ENCODE data around the gene COA8. TPM values are rescaled to one million over a fixed set of nuclear protein-coding genes. Genes with fewer than 3 reads are reported as not detected.
A peak's percentile ranks its signal among the peaks of the same experiment; 100 is the strongest.
"Not testable (repeated sequence)": the region's sequence is repeated elsewhere in the genome, so short reads cannot be mapped to it uniquely, and the experiment has no call there.

The COA8 gene
- total RNA-seq, 1 donor from 2014 or later, result 42.0 TPM

DNA sequence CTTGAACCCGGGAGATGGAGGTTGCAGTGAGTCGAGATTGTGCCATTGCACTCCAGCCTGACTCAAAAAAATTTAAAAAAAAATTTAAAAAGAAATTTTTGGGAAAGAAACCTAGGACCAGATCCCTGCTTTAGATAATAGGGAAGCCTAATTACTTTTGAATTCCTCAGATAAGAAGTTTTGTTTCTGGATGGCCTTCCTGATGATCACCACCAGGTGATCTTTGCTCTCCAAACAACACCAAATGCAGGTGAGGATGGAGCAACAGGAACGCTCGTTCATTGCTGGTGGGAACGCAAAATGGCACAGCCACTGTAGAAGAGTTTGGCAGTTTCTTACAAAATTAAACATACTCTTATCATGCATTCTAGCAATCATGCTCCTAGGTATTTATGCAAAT is 37.7 kb downstream of the COA8 start:
- Mint-ChIP-seq H3K36me3 (ENCODE audit: unreplicated experiment) (peaks cover 1% of the 10 kb centered on the region), H3K9me3 (ENCODE audit: unreplicated experiment) (no peaks in the 10 kb centered on the region), H3K4me3 (ENCODE audit: unreplicated experiment) (no peak overlapping the region), H3K27ac (ENCODE audit: unreplicated experiment) (no peak overlapping the region), H3K4me1 (ENCODE audit: unreplicated experiment) (peaks cover 9% of the 10 kb centered on the region), H3K27me3 (ENCODE audit: unreplicated experiment) (no peaks in the 10 kb centered on the region)
- no peak for DNase-seq (ENCODE audit: extremely low spot score, unreplicated experiment)
- TF ChIP-seq, protein P1, sequence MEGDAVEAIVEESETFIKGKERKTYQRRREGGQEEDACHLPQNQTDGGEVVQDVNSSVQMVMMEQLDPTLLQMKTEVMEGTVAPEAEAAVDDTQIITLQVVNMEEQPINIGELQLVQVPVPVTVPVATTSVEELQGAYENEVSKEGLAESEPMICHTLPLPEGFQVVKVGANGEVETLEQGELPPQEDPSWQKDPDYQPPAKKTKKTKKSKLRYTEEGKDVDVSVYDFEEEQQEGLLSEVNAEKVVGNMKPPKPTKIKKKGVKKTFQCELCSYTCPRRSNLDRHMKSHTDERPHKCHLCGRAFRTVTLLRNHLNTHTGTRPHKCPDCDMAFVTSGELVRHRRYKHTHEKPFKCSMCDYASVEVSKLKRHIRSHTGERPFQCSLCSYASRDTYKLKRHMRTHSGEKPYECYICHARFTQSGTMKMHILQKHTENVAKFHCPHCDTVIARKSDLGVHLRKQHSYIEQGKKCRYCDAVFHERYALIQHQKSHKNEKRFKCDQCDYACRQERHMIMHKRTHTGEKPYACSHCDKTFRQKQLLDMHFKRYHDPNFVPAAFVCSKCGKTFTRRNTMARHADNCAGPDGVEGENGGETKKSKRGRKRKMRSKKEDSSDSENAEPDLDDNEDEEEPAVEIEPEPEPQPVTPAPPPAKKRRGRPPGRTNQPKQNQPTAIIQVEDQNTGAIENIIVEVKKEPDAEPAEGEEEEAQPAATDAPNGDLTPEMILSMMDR (IDR thresholded peaks at IDR 0.05), result no peak

DNA sequence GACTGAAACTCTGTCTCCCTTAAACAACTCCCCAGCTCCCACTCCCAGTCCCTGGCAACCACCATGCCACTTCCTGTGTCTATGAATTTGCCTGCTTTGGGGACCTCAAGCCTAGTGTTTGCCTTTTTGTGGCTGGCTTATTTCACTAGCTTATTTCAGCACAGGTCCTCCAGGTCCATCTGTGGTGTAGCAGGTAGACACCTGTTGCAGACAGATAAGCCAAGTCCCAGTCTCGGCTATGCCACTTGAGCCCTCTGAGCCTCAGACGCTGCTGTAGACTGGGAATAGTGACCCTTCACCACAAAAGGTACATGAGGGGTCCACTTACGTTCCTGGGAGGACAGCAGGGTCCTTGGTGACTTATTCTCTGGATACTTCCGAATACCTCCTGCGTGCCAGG is 41.9 kb downstream of the COA8 start:
- Mint-ChIP-seq H3K27ac (ENCODE audit: unreplicated experiment) (no peak overlapping the region), H3K4me1 (ENCODE audit: unreplicated experiment) (peaks cover 20% of the 10 kb centered on the region), H3K36me3 (ENCODE audit: unreplicated experiment) (no peaks in the 10 kb centered on the region), H3K4me3 (ENCODE audit: unreplicated experiment) (no peak overlapping the region), H3K27me3 (ENCODE audit: unreplicated experiment) (no peaks in the 10 kb centered on the region), H3K9me3 (ENCODE audit: unreplicated experiment) (no peaks in the 10 kb centered on the region)
- TF ChIP-seq, protein P1 (IDR thresholded peaks at IDR 0.05), result no peak
- no peak for DNase-seq (ENCODE audit: extremely low spot score, unreplicated experiment)

DNA sequence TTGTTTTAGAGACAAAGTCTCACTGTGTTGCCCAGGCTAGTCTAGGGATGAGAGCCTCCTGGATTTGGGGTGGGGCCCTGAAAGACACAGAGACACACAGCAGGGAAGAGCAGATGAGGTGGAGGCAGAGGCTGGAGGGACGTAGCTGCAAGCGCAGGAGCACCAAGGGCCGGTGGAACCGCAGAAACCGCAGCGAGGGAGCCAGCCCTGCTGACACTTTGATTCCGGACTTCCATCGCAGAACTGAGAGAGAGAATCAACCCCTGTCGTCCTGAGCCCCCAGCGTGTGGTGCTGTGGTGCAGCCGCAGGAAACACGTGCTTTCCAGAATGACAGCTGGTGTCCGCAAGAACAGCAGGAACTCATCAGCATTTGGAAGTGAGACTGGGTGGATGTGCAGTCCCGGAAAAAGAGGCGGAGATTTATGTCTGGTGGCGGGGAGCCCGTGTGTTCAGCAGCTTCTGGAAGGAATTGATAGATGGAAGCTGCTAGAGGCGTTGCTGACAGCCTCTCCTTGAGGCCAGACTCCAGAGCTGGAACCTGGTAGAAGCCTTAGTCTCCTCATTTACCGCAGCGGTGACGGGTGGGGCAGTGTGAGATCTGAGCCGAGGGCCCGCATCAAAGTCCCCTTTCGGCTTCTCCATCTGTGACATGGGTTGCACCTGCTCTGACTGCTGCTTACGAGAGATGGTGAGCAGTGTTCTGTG is 44.4 kb downstream of the COA8 start:
- DNase-seq (ENCODE audit: extremely low spot score, unreplicated experiment), result peak; percentile 88
- Mint-ChIP-seq H3K27ac (ENCODE audit: unreplicated experiment) (peak overlapping the region; percentile 58), H3K36me3 (ENCODE audit: unreplicated experiment) (peaks cover 3% of the 10 kb centered on the region), H3K4me1 (ENCODE audit: unreplicated experiment) (peaks cover 20% of the 10 kb centered on the region), H3K27me3 (ENCODE audit: unreplicated experiment) (no peaks in the 10 kb centered on the region), H3K9me3 (ENCODE audit: unreplicated experiment) (peaks cover 6% of the 10 kb centered on the region), H3K4me3 (ENCODE audit: unreplicated experiment) (peak overlapping the region; percentile 68)
- TF ChIP-seq, protein P1 (IDR thresholded peaks at IDR 0.05), result peak; percentile 50

DNA sequence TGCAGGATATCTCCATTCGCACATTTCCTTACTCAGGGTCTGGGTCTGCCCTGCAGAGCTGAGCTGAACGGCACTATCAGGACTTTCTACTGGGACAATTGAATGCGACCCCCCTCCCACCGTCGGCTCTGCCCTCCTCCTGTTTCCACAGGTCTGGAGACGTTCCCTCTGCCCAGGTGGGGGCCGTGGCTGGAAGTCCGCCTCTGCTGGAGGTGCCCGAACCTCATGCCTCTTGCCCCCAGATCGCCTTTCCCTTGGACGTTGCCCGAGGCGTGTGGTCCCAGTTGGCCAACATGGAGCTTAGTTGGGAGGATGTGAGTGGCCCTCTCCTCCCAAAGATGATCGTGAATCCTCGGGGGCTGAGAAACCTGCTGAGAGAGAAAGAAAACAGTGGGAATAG is 45.1 kb downstream of the COA8 start:
- Mint-ChIP-seq H3K9me3 (ENCODE audit: unreplicated experiment) (peaks cover 6% of the 10 kb centered on the region), H3K36me3 (ENCODE audit: unreplicated experiment) (peaks cover 3% of the 10 kb centered on the region), H3K4me1 (ENCODE audit: unreplicated experiment) (peaks cover 20% of the 10 kb centered on the region), H3K27me3 (ENCODE audit: unreplicated experiment) (no peaks in the 10 kb centered on the region), H3K4me3 (ENCODE audit: unreplicated experiment) (peak overlapping the region; percentile 68), H3K27ac (ENCODE audit: unreplicated experiment) (no peak overlapping the region)
- DNase-seq (ENCODE audit: extremely low spot score, unreplicated experiment), result no peak
- TF ChIP-seq, protein P1 (IDR thresholded peaks at IDR 0.05), result no peak

DNA sequence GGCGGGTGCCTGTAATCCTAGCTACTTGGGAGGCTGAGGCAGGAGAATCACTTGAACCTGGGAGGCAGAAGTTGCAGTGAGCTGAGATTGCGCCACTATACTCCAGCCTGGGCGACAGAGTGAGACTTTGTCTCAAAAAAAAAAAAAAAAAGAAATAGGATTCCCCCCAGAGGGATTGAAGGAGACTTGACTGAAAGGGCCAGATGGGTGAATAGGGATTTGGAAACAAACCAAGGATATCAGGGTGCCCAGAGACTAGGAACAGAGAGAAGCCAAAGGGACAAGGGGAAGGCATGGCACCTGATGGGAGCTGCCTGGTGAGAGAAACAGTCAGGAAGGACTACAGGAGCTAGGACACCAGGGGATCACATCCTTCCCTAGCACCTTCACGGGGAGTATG is 46.3 kb downstream of the COA8 start:
- H3K4me3 Mint-ChIP-seq (ENCODE audit: unreplicated experiment), result not testable (repeated sequence)

More for the DNA sequence above, 46.3 kb downstream of the COA8 start:
- H3K27me3 Mint-ChIP-seq (ENCODE audit: unreplicated experiment); DNase-seq (ENCODE audit: extremely low spot score, unreplicated experiment); H3K27ac Mint-ChIP-seq (ENCODE audit: unreplicated experiment); H3K9me3 Mint-ChIP-seq (ENCODE audit: unreplicated experiment); H3K36me3 Mint-ChIP-seq (ENCODE audit: unreplicated experiment): not testable (repeated sequence)
- peaks cover 20% of the 10 kb centered on the region for H3K4me1 Mint-ChIP-seq (ENCODE audit: unreplicated experiment)

All from osteocyte (in vitro differentiated cells).